A549 treated with ZK216348 at 1 μM for 4 hours (cell line): ENCODE measurements around the gene OR1D2. TPM values are rescaled to one million over a fixed set of nuclear protein-coding genes. Genes with fewer than 3 reads are reported as not detected.

ENCODE experiments used
- total RNA-seq: library from RNA; stranded (reverse); fragments of 200-300 nt; extraction: Qiagen RNA extraction; gene quantifications from 5 replicates; pipeline ENCODE4 v1.2.3, GENCODE V29; 2022; ENCODE audit warnings: low read depth

The OR1D2 gene
- not detected in 5 replicates for total RNA-seq

GRCh38 chr17:3104322-3104721 lies at the start of gene OR1D2:
TSS of gene OR1D2 (minus strand) at chr17:3104422. CDS start at chr17:3092996, 11,426 bp downstream.

GRCh38 chr17:3127451-3127850 lies 23.2 kb upstream of the OR1D2 start, which contains the start of gene OR1G1:
TSS of gene OR1G1 (minus strand) at chr17:3127551. CDS start at chr17:3127551, 0 bp downstream.

GRCh38 chr17:3063507-3063906 lies 40.7 kb downstream of the OR1D2 start, which contains the start of gene OR1D5:
TSS of gene OR1D5 (minus strand) at chr17:3063607. CDS start at chr17:3063607, 0 bp downstream.

Other genes with a start within 250 kb of the OR1D2 start
- not detected in 5 replicates for gene OR1D5, start 40.8 kb downstream of the OR1D2 start, total RNA-seq
- not detected in 5 replicates for gene OR1G1, start 23.1 kb upstream of the OR1D2 start, total RNA-seq
- not detected in 5 replicates for gene OR1A2, start 93.1 kb upstream of the OR1D2 start, total RNA-seq
- gene OR1A1, start 103.2 kb upstream of the OR1D2 start, total RNA-seq: not detected in 5 replicates
- gene OR3A1, start 193.9 kb upstream of the OR1D2 start, total RNA-seq: not detected in 5 replicates